HUDEP-2 (cell line): Measurements from ENCODE around the gene PSMD2.
A peak's percentile ranks its signal among the peaks of the same experiment; 100 is the strongest.

ENCODE experiments used
- DNase-seq, 76 experiments: peaks; one replicate each; lab custom pipeline; 2025; ENCODE audit not compliant: unreplicated experiment in 76 of 76; lab: John Stamatoyannopoulos, UW

Gene PSMD2

GRCh38 chr3:184315871-184316661 lies 17.0 kb downstream of the PSMD2 start:
- no peak for DNase-seq

GRCh38 chr3:184316792-184317191 lies 17.8 kb downstream of the PSMD2 start:
- no peak for DNase-seq

- DNase-seq = no peak
These were observed 18.2 kb downstream of the PSMD2 start for GRCh38 chr3:184317201-184317600.

- DNase-seq = peak in 75 of 76 experiments; percentile 25 to 97 (median 92)
These were observed 21.0 kb downstream of the PSMD2 start for GRCh38 chr3:184320104-184320445.

- no peak for DNase-seq
These were observed 22.6 kb downstream of the PSMD2 start for GRCh38 chr3:184321666-184322065.

- no peak for DNase-seq
These were observed 23.9 kb downstream of the PSMD2 start for GRCh38 chr3:184322731-184323487.

GRCh38 chr3:184323696-184324095 lies 24.7 kb downstream of the PSMD2 start:
- no peak for DNase-seq

- no peak for DNase-seq
These were observed 26.2 kb downstream of the PSMD2 start for GRCh38 chr3:184325269-184325668.

- no peak for DNase-seq
These were observed 26.8 kb downstream of the PSMD2 start for GRCh38 chr3:184325715-184326369.

GRCh38 chr3:184327171-184327570 lies 28.1 kb downstream of the PSMD2 start:
- DNase-seq = no peak

GRCh38 chr3:184328516-184328915 lies 29.5 kb downstream of the PSMD2 start:
- DNase-seq = no peak

GRCh38 chr3:184332370-184333090 lies 33.5 kb downstream of the PSMD2 start:
- DNase-seq = no peak

GRCh38 chr3:184333190-184333589 lies 34.1 kb downstream of the PSMD2 start:
- DNase-seq = peak in 2 of 76 experiments; percentile 11 to 21

GRCh38 chr3:184333700-184334099 lies 34.7 kb downstream of the PSMD2 start:
- DNase-seq = no peak

- peak in 41 of 76 experiments; percentile 1 to 76 (median 30) for DNase-seq
These were observed 35.6 kb downstream of the PSMD2 start for GRCh38 chr3:184334470-184335158.

- DNase-seq = no peak
These were observed 36.2 kb downstream of the PSMD2 start for GRCh38 chr3:184335291-184335660.

GRCh38 chr3:184335661-184336546 lies 36.9 kb downstream of the PSMD2 start:
- DNase-seq = peak in 71 of 76 experiments; percentile 7 to 98 (median 66)

GRCh38 chr3:184336547-184337398 lies 37.7 kb downstream of the PSMD2 start:
- DNase-seq = peak in 2 of 76 experiments; percentile 11 to 19

GRCh38 chr3:184337399-184337714 lies 38.3 kb downstream of the PSMD2 start, which contains the start of gene FAM131A:
FAM131A (plus strand) TSS chr3:184337600; CDS start chr3:184337631, 31 bp downstream.
- DNase-seq = no peak
